HFFc6 (cell line): ENCODE data around the gene TBX18. TPM values are rescaled to one million over a fixed set of nuclear protein-coding genes. Genes with fewer than 3 reads are reported as not detected.
A peak's percentile ranks its signal among the peaks of the same experiment; 100 is the strongest.

Experiments used
- DNase-seq: peaks from one replicate; pipeline ENCODE4 v3.0.0-alpha.2; 2018
- H3K27ac Mint-ChIP-seq: 2 replicates; pipeline ENCODE4 v1.8.0; 2020; ENCODE audit warnings: mild to moderate bottlenecking, mixed read lengths
- H3K27me3 Mint-ChIP-seq: 2 replicates; pipeline ENCODE4 v1.8.0; 2021; ENCODE audit warnings: mild to moderate bottlenecking, moderate library complexity, mixed read lengths; ENCODE audit not compliant: insufficient read depth
- H3K36me3 Mint-ChIP-seq: 2 replicates; pipeline ENCODE4 v1.8.0; 2021; ENCODE audit warnings: low read depth, mixed read lengths
- H3K4me1 Mint-ChIP-seq: 2 replicates; pipeline ENCODE4 v1.8.0; 2020; ENCODE audit warnings: low read depth, mixed read lengths
- H3K4me3 Mint-ChIP-seq: 2 replicates; pipeline ENCODE4 v1.8.0; 2020; ENCODE audit warnings: mild to moderate bottlenecking, moderate library complexity, mixed read lengths
- H3K9me3 Mint-ChIP-seq: 2 replicates; pipeline ENCODE4 v1.8.0; 2020; ENCODE audit warnings: mild to moderate bottlenecking, mixed read lengths
- total RNA-seq, 6 experiments: library from RNA; stranded (reverse); fragmentation: NEBNext Ultra II Directional; extraction: Animal tissue kit (Norgen Biotek cat#: 25700); gene quantifications; 2 replicates in 1 of 6; 3 replicates in 5 of 6; pipeline ENCODE4 v1.2.3, GENCODE V29; 2021
- TF ChIP-seq, protein P1 (sequence below): fragments of 200-600 bp; sonication (generic); IDR thresholded peaks from 2 replicates; pipeline ENCODE4 v1.5.0; 2021; ENCODE audit warnings: antibody characterized with exemption, mild to moderate bottlenecking

TBX18 gene
- total RNA-seq, 6 experiments from 2014 or later = 19.0 to 23.8 (median 20.3) TPM

DNA sequence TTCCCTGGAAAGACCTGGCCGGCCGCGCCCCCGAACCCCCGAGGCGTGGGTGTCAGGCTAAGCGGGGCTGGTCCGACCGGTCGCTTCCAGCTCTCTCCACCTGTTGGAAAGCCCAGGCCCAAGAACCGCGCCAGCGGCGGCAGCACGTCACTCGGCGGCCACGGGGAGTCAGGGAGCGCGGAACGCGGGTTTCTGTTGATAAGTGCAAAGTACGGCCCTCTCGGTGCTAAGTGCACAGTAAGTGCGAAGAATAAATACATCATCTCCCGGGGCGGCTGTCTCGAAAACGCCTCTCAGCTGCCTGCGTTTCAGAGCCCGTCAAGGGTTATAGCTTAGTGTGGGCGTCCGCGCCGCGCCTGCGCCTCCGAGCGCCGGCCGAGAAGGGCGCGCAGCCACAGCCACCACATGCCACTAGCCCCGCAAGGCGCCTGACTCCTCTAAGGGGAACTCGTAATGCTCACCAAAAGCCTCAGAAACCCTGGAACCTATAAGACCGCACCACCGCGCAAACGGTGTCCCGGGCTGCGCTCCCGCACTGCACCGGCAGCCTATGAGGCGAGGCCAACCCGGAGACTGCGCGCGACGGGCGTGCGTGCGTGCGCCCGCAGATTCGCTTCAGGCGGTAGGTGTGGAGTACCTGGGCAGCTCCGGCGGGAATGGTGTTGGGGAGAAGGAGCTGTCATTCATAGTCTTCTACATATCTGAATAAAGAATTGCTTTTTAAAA is 9.2 kb upstream of the TBX18 start:
- Mint-ChIP-seq H3K9me3 (no peaks in the 10 kb centered on the region), H3K36me3 (no peaks in the 10 kb centered on the region), H3K4me3 (peak overlapping the region; percentile 80), H3K27ac (peak overlapping the region; percentile 76), H3K4me1 (peaks cover 48% of the 10 kb centered on the region), H3K27me3 (peaks cover 24% of the 10 kb centered on the region)
- TF ChIP-seq, protein P1, sequence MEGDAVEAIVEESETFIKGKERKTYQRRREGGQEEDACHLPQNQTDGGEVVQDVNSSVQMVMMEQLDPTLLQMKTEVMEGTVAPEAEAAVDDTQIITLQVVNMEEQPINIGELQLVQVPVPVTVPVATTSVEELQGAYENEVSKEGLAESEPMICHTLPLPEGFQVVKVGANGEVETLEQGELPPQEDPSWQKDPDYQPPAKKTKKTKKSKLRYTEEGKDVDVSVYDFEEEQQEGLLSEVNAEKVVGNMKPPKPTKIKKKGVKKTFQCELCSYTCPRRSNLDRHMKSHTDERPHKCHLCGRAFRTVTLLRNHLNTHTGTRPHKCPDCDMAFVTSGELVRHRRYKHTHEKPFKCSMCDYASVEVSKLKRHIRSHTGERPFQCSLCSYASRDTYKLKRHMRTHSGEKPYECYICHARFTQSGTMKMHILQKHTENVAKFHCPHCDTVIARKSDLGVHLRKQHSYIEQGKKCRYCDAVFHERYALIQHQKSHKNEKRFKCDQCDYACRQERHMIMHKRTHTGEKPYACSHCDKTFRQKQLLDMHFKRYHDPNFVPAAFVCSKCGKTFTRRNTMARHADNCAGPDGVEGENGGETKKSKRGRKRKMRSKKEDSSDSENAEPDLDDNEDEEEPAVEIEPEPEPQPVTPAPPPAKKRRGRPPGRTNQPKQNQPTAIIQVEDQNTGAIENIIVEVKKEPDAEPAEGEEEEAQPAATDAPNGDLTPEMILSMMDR = no peak
- DNase-seq = no peak

DNA sequence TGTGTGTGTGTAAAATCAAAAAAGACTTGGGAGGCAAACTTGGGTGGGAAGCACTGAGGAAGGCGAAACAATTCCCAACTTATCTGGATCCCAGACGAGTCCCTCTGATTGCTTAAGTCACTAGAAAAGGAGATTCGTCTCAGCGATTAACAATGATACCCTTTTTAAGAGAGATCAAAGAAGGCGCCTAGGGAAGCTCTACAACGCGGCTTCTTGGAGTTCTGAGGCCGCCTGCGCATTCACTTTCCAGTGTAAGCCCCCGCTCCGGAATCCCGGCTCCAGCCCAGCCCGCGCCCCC is 8.7 kb upstream of the TBX18 start:
- H3K4me3 Mint-ChIP-seq = peak overlapping the region; percentile 80
- peaks cover 26% of the 10 kb centered on the region for H3K27me3 Mint-ChIP-seq
- no peaks in the 10 kb centered on the region for H3K36me3 Mint-ChIP-seq
- TF ChIP-seq, protein P1 = no peak
- no peak overlapping the region for H3K27ac Mint-ChIP-seq
- DNase-seq = no peak
- peaks cover 48% of the 10 kb centered on the region for H3K4me1 Mint-ChIP-seq
- no peaks in the 10 kb centered on the region for H3K9me3 Mint-ChIP-seq

DNA sequence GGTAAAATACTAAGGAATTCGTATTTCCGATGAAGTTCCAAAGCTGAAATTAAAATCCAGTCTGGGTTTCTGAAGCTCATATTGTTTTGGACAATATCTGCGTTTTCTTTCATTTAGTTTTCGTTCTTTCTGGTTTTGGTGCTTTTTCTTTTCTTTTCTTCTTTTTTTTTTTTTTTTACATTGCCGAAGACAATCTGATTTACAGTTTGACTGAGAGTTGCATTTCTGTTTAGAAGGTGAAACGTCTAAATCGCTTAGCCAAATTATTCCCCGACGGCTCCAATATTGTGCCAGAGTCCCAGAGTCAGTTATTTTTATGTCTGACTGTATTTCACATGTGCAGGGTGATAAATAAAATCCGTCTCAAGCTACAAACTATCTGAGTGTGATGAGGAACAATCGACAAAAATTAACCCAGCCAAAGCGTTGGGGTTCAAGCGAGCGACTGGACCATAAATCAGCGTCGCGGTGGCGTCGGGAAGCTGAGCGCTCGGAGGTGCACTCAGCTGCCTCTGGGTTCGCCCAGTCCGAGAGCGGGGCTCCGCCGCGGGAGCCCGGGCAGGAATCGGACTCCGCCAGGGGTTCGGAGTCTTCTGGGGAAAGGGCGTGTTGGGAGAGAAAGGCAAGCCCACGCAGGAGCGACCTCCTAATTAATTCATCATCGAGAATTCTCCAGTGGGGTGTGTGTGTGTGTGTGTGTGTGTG is 8.2 kb upstream of the TBX18 start:
- Mint-ChIP-seq H3K9me3 (no peaks in the 10 kb centered on the region), H3K27ac (no peak overlapping the region), H3K4me3 (peak overlapping the region; percentile 45), H3K27me3 (peaks cover 26% of the 10 kb centered on the region), H3K4me1 (peaks cover 48% of the 10 kb centered on the region), H3K36me3 (no peaks in the 10 kb centered on the region)
- TF ChIP-seq, protein P1 = no peak
- DNase-seq = no peak

DNA sequence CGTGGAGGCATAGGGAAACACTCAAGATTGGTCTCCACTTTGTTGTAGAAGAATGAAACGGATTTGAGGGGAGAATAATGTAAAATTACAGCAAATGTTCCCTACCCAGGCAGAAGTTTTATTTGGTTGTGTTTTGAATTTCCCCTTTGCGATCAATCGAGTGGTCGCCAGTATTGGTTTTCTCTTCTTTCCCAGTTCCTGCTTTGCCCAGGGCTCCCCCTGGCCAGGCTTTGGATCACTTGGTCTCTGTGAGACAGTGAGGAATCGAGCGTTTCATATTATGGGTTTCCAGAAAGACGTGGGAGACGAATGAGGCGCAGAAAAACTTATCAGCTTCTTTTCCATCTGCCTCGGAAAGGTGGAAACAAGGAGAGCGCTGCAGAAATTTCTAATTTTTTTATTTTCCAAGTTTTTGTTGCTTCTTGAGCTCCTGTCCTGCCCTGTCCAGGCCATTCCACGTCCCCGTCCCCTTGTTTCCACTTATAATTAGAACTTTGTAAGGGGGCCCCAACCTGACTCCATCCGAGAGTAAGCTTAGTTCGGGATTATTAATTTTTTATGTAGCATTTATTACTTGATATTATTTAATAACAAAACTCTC is 7.5 kb upstream of the TBX18 start:
- DNase-seq = no peak
- Mint-ChIP-seq H3K4me1 (peaks cover 44% of the 10 kb centered on the region), H3K27me3 (peaks cover 26% of the 10 kb centered on the region), H3K36me3 (no peaks in the 10 kb centered on the region), H3K27ac (no peak overlapping the region), H3K9me3 (no peaks in the 10 kb centered on the region), H3K4me3 (no peak overlapping the region)
- TF ChIP-seq, protein P1 = no peak

DNA sequence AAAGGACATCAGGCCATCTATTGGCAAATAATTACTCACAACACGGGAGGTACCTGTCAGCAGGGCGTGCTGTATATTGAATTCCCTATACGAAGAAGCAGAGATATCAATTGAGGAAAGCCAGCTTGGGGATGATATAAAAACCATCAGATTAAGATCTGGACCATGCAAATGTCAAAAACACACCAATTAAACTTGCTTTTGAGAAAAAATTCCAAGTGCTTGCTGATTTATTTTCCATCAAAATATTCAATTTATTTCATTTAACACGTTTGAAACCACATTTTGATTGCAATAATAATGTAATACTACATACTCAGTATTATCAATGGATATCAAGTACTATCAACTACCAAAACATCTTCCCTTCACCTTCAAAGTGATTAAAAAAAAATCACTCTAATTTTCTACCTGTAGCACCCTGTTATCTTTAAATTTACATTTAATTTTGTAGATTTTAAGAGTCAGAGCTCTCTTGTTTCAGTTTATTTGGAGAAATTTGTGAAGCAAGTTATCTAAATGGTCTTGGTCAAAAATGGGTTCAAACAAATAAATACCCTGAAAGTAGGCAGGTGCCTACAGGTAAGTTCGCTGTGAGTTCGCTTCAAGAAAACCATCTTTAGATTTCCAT is 6.8 kb upstream of the TBX18 start:
- Mint-ChIP-seq H3K4me1 (peaks cover 39% of the 10 kb centered on the region), H3K9me3 (no peaks in the 10 kb centered on the region), H3K27me3 (peaks cover 28% of the 10 kb centered on the region), H3K27ac (no peak overlapping the region), H3K4me3 (no peak overlapping the region), H3K36me3 (no peaks in the 10 kb centered on the region)
- DNase-seq = no peak
- TF ChIP-seq, protein P1 = no peak
